Measurements from ENCODE around the gene LCTL.
"Not testable (repeated sequence)": the region's sequence is repeated elsewhere in the genome, so short reads cannot be mapped to it uniquely, and the experiment has no call there.

Gene LCTL

GRCh38 chr15:66590435-66590834, 24.6 kb upstream of the LCTL start:
- H3K36me3 ChIP-seq (ENCODE audit: control insufficient read depth, insufficient read depth, low read length) = no peaks in the 10 kb centered on the region
- no peak overlapping the region for H3K27ac ChIP-seq (ENCODE audit: low read depth, low read length)
- H3K9ac ChIP-seq (ENCODE audit: low read length) = no peak overlapping the region
- no peaks in the 10 kb centered on the region for H3K9me3 ChIP-seq (ENCODE audit: control insufficient read depth, insufficient read depth, low read depth, low read length)
- H3K4me3 ChIP-seq (ENCODE audit: low read depth, low read length) = no peak overlapping the region
- H3K27me3 ChIP-seq (ENCODE audit: control insufficient read depth, insufficient read depth, low read length) = no peaks in the 10 kb centered on the region
- H3K4me1 ChIP-seq (ENCODE audit: control insufficient read depth, insufficient read depth, low read length) = peaks cover 34% of the 10 kb centered on the region

- H3K9ac ChIP-seq (ENCODE audit: low read length); H3K9me3 ChIP-seq (ENCODE audit: control insufficient read depth, insufficient read depth, low read depth, low read length); H3K36me3 ChIP-seq (ENCODE audit: control insufficient read depth, insufficient read depth, low read length); H3K4me3 ChIP-seq (ENCODE audit: low read depth, low read length); H3K27ac ChIP-seq (ENCODE audit: low read depth, low read length); H3K27me3 ChIP-seq (ENCODE audit: control insufficient read depth, insufficient read depth, low read length): not testable (repeated sequence)
- peaks cover 34% of the 10 kb centered on the region for H3K4me1 ChIP-seq (ENCODE audit: control insufficient read depth, insufficient read depth, low read length)
Measured at GRCh38 chr15:66589429-66589828, 23.6 kb upstream of the LCTL start.

GRCh38 chr15:66588971-66589370, 23.2 kb upstream of the LCTL start:
- Histone ChIP-seq H3K36me3 (ENCODE audit: control insufficient read depth, insufficient read depth, low read length) (no peaks in the 10 kb centered on the region), H3K27me3 (ENCODE audit: control insufficient read depth, insufficient read depth, low read length) (no peaks in the 10 kb centered on the region), H3K4me1 (ENCODE audit: control insufficient read depth, insufficient read depth, low read length) (peaks cover 34% of the 10 kb centered on the region), H3K4me3 (ENCODE audit: low read depth, low read length) (peak overlapping the region; percentile 29), H3K27ac (ENCODE audit: low read depth, low read length) (no peak overlapping the region), H3K9me3 (ENCODE audit: control insufficient read depth, insufficient read depth, low read depth, low read length) (no peaks in the 10 kb centered on the region), H3K9ac (ENCODE audit: low read length) (no peak overlapping the region)

- Histone ChIP-seq H3K9me3 (ENCODE audit: control insufficient read depth, insufficient read depth, low read depth, low read length) (no peaks in the 10 kb centered on the region), H3K27ac (ENCODE audit: low read depth, low read length) (no peak overlapping the region), H3K4me1 (ENCODE audit: control insufficient read depth, insufficient read depth, low read length) (peaks cover 29% of the 10 kb centered on the region), H3K36me3 (ENCODE audit: control insufficient read depth, insufficient read depth, low read length) (no peaks in the 10 kb centered on the region), H3K4me3 (ENCODE audit: low read depth, low read length) (peak overlapping the region; percentile 29), H3K9ac (ENCODE audit: low read length) (no peak overlapping the region), H3K27me3 (ENCODE audit: control insufficient read depth, insufficient read depth, low read length) (no peaks in the 10 kb centered on the region)
Measured at GRCh38 chr15:66588537-66588936, 22.7 kb upstream of the LCTL start.

GRCh38 chr15:66587749-66588148, 22.0 kb upstream of the LCTL start:
- H3K9ac ChIP-seq (ENCODE audit: low read length) = no peak overlapping the region
- no peak overlapping the region for H3K27ac ChIP-seq (ENCODE audit: low read depth, low read length)
- no peak overlapping the region for H3K4me3 ChIP-seq (ENCODE audit: low read depth, low read length)
- H3K36me3 ChIP-seq (ENCODE audit: control insufficient read depth, insufficient read depth, low read length) = no peaks in the 10 kb centered on the region
- H3K27me3 ChIP-seq (ENCODE audit: control insufficient read depth, insufficient read depth, low read length) = no peaks in the 10 kb centered on the region
- no peaks in the 10 kb centered on the region for H3K9me3 ChIP-seq (ENCODE audit: control insufficient read depth, insufficient read depth, low read depth, low read length)
- H3K4me1 ChIP-seq (ENCODE audit: control insufficient read depth, insufficient read depth, low read length) = peaks cover 21% of the 10 kb centered on the region

- no peaks in the 10 kb centered on the region for H3K9me3 ChIP-seq (ENCODE audit: control insufficient read depth, insufficient read depth, low read depth, low read length)
- H3K4me1 ChIP-seq (ENCODE audit: control insufficient read depth, insufficient read depth, low read length) = peaks cover 19% of the 10 kb centered on the region
- H3K4me3 ChIP-seq (ENCODE audit: low read depth, low read length) = no peak overlapping the region
- H3K27me3 ChIP-seq (ENCODE audit: control insufficient read depth, insufficient read depth, low read length) = no peaks in the 10 kb centered on the region
- H3K9ac ChIP-seq (ENCODE audit: low read length) = no peak overlapping the region
- H3K36me3 ChIP-seq (ENCODE audit: control insufficient read depth, insufficient read depth, low read length) = no peaks in the 10 kb centered on the region
- H3K27ac ChIP-seq (ENCODE audit: low read depth, low read length) = no peak overlapping the region
Measured at GRCh38 chr15:66587020-66587419, 21.2 kb upstream of the LCTL start.

- H3K27me3 ChIP-seq (ENCODE audit: control insufficient read depth, insufficient read depth, low read length) = no peaks in the 10 kb centered on the region
- H3K9ac ChIP-seq (ENCODE audit: low read length) = no peak overlapping the region
- H3K4me1 ChIP-seq (ENCODE audit: control insufficient read depth, insufficient read depth, low read length) = peaks cover 19% of the 10 kb centered on the region
- H3K4me3 ChIP-seq (ENCODE audit: low read depth, low read length) = no peak overlapping the region
- no peaks in the 10 kb centered on the region for H3K36me3 ChIP-seq (ENCODE audit: control insufficient read depth, insufficient read depth, low read length)
- no peaks in the 10 kb centered on the region for H3K9me3 ChIP-seq (ENCODE audit: control insufficient read depth, insufficient read depth, low read depth, low read length)
- no peak overlapping the region for H3K27ac ChIP-seq (ENCODE audit: low read depth, low read length)
Measured at GRCh38 chr15:66586155-66586976, 20.6 kb upstream of the LCTL start.

GRCh38 chr15:66581972-66582537, 16.3 kb upstream of the LCTL start:
- Histone ChIP-seq H3K9ac (ENCODE audit: low read length) (no peak overlapping the region), H3K36me3 (ENCODE audit: control insufficient read depth, insufficient read depth, low read length) (no peaks in the 10 kb centered on the region), H3K27ac (ENCODE audit: low read depth, low read length) (no peak overlapping the region), H3K9me3 (ENCODE audit: control insufficient read depth, insufficient read depth, low read depth, low read length) (no peaks in the 10 kb centered on the region), H3K27me3 (ENCODE audit: control insufficient read depth, insufficient read depth, low read length) (no peaks in the 10 kb centered on the region), H3K4me3 (ENCODE audit: low read depth, low read length) (no peak overlapping the region), H3K4me1 (ENCODE audit: control insufficient read depth, insufficient read depth, low read length) (peaks cover 7% of the 10 kb centered on the region; the same call in 1 of the 2 replicates)

GRCh38 chr15:66580643-66581042, 14.8 kb upstream of the LCTL start:
- H3K4me1 ChIP-seq (ENCODE audit: control insufficient read depth, insufficient read depth, low read length) = peaks cover 3% of the 10 kb centered on the region; the same call in 1 of the 2 replicates
- no peaks in the 10 kb centered on the region for H3K9me3 ChIP-seq (ENCODE audit: control insufficient read depth, insufficient read depth, low read depth, low read length)
- H3K4me3 ChIP-seq (ENCODE audit: low read depth, low read length) = no peak overlapping the region
- H3K36me3 ChIP-seq (ENCODE audit: control insufficient read depth, insufficient read depth, low read length) = no peaks in the 10 kb centered on the region
- no peak overlapping the region for H3K27ac ChIP-seq (ENCODE audit: low read depth, low read length)
- H3K27me3 ChIP-seq (ENCODE audit: control insufficient read depth, insufficient read depth, low read length) = no peaks in the 10 kb centered on the region
- H3K9ac ChIP-seq (ENCODE audit: low read length) = no peak overlapping the region

GRCh38 chr15:66578286-66578875, 12.6 kb upstream of the LCTL start:
- H3K27me3 ChIP-seq (ENCODE audit: control insufficient read depth, insufficient read depth, low read length) = no peaks in the 10 kb centered on the region
- no peaks in the 10 kb centered on the region for H3K36me3 ChIP-seq (ENCODE audit: control insufficient read depth, insufficient read depth, low read length)
- H3K27ac ChIP-seq (ENCODE audit: low read depth, low read length) = no peak overlapping the region
- H3K9me3 ChIP-seq (ENCODE audit: control insufficient read depth, insufficient read depth, low read depth, low read length) = no peaks in the 10 kb centered on the region
- H3K9ac ChIP-seq (ENCODE audit: low read length) = no peak overlapping the region
- no peak overlapping the region for H3K4me3 ChIP-seq (ENCODE audit: low read depth, low read length)
- peaks cover 3% of the 10 kb centered on the region; the same call in 1 of the 2 replicates for H3K4me1 ChIP-seq (ENCODE audit: control insufficient read depth, insufficient read depth, low read length)

- Histone ChIP-seq H3K27me3 (ENCODE audit: control insufficient read depth, insufficient read depth, low read length) (no peaks in the 10 kb centered on the region), H3K9me3 (ENCODE audit: control insufficient read depth, insufficient read depth, low read depth, low read length) (no peaks in the 10 kb centered on the region), H3K27ac (ENCODE audit: low read depth, low read length) (no peak overlapping the region), H3K9ac (ENCODE audit: low read length) (no peak overlapping the region), H3K36me3 (ENCODE audit: control insufficient read depth, insufficient read depth, low read length) (no peaks in the 10 kb centered on the region), H3K4me1 (ENCODE audit: control insufficient read depth, insufficient read depth, low read length) (no peaks in the 10 kb centered on the region), H3K4me3 (ENCODE audit: low read depth, low read length) (no peak overlapping the region)
Measured at GRCh38 chr15:66574596-66574950, 8.8 kb upstream of the LCTL start.
